BE2C (cell line): Measurements from ENCODE around the gene AFF1.

ENCODE experiments used
- DNase-seq: peaks from one replicate; pipeline ENCODE4 v3.0.0-alpha.2; 2020
- H3K27me3 ChIP-seq: fragments of 250-450 bp; sonication (Bioruptor Pico); 2 replicates; pipeline ENCODE4 v1.5.1; 2020; ENCODE audit warnings: mild to moderate bottlenecking
- H3K36me3 ChIP-seq: fragments of 250-450 bp; sonication (Bioruptor Pico); 2 replicates; pipeline ENCODE4 v1.5.1; 2020; ENCODE audit warnings: mild to moderate bottlenecking
- H3K4me1 ChIP-seq: fragments of 250-450 bp; sonication (Bioruptor Pico); 2 replicates; pipeline ENCODE4 v1.5.1; 2020
- H3K4me3 ChIP-seq: 2 replicates; pipeline ENCODE4 v1.5.1; 2011; ENCODE audit warnings: low read depth, low read length
- H3K9me3 ChIP-seq: fragments of 250-450 bp; sonication (Bioruptor Pico); 2 replicates; pipeline ENCODE4 v1.5.1; 2020
- TF ChIP-seq, protein P1 (sequence below): IDR thresholded peaks from 2 replicates; pipeline ENCODE4 v1.5.1; 2012; ENCODE audit warnings: mild to moderate bottlenecking, low read depth, low read length

AFF1 gene

DNA sequence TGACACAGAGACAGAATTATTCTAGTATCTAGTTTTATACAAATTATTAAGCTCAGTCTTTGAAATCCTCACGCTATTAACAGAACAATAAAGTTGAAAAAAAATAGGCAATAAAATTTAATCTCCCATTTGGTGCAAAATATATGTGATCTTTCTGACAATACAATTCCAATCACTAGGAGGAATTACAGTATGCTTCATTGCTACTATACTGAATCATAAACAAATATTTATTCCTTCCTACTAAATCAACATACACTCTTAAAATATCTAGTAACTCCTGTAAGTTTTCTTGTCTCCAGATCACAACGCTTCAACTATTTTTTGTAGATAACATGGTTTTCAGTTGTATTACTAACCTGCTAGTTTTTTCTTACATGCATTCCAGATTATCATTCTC is 239.9 kb downstream of the AFF1 start:
- DNase-seq: no peak
- no peaks in the 10 kb centered on the region for H3K9me3 ChIP-seq
- no peaks in the 10 kb centered on the region for H3K4me1 ChIP-seq
- H3K4me3 ChIP-seq: no peak overlapping the region
- no peaks in the 10 kb centered on the region; the same call in 1 of the 2 replicates for H3K36me3 ChIP-seq
- no peaks in the 10 kb centered on the region for H3K27me3 ChIP-seq
- TF ChIP-seq, protein P1, sequence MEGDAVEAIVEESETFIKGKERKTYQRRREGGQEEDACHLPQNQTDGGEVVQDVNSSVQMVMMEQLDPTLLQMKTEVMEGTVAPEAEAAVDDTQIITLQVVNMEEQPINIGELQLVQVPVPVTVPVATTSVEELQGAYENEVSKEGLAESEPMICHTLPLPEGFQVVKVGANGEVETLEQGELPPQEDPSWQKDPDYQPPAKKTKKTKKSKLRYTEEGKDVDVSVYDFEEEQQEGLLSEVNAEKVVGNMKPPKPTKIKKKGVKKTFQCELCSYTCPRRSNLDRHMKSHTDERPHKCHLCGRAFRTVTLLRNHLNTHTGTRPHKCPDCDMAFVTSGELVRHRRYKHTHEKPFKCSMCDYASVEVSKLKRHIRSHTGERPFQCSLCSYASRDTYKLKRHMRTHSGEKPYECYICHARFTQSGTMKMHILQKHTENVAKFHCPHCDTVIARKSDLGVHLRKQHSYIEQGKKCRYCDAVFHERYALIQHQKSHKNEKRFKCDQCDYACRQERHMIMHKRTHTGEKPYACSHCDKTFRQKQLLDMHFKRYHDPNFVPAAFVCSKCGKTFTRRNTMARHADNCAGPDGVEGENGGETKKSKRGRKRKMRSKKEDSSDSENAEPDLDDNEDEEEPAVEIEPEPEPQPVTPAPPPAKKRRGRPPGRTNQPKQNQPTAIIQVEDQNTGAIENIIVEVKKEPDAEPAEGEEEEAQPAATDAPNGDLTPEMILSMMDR: no peak

DNA sequence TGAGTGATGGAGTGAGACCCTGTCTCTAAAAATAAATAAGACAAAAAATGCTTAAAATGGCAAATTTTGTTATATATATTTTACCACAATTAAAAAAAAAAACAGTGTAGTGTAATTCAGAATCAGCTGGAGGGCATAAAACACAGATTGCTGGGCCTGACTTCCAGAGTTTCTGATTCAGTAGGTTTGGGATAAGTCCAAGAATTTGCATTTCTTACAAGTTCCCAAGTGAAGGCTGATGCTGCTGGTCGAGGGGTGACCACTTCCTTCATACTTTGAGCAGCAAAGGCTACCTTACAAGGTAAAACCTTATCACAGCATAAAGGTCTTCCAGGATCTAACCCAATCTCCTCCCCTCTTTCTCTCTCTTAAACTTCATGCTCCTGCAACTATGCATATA is 244.9 kb downstream of the AFF1 start:
- Histone ChIP-seq H3K27me3 (no peaks in the 10 kb centered on the region), H3K4me1 (peaks cover 4% of the 10 kb centered on the region; the same call in 1 of the 2 replicates), H3K36me3 (no peaks in the 10 kb centered on the region; the same call in 1 of the 2 replicates), H3K4me3 (no peak overlapping the region), H3K9me3 (no peaks in the 10 kb centered on the region)
- TF ChIP-seq, protein P1: no peak
- DNase-seq: no peak

DNA sequence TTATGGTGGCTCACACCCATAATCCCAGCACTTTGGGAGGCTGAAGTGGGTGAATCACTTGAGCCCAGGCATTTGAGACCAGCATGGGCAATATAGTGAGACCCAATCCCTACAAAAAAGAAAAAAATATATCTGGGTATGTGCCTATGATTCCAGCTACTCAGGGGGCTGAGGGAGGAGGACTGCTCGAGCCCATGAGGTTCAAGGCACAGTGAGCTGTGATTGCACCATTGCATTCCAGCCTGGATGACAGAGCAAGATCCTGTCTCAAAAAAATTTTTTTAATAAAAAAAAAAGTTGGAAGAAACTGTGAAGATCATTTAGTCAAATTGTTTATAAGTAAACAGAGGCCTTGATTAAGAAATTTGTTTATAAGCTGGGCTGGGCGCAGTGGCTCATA is 246.0 kb downstream of the AFF1 start:
- no peaks in the 10 kb centered on the region; the same call in 1 of the 2 replicates for H3K36me3 ChIP-seq
- DNase-seq: no peak
- no peak overlapping the region for H3K4me3 ChIP-seq
- no peaks in the 10 kb centered on the region for H3K9me3 ChIP-seq
- TF ChIP-seq, protein P1: no peak
- peaks cover 7% of the 10 kb centered on the region; the same call in 1 of the 2 replicates for H3K4me1 ChIP-seq
- H3K27me3 ChIP-seq: no peaks in the 10 kb centered on the region

DNA sequence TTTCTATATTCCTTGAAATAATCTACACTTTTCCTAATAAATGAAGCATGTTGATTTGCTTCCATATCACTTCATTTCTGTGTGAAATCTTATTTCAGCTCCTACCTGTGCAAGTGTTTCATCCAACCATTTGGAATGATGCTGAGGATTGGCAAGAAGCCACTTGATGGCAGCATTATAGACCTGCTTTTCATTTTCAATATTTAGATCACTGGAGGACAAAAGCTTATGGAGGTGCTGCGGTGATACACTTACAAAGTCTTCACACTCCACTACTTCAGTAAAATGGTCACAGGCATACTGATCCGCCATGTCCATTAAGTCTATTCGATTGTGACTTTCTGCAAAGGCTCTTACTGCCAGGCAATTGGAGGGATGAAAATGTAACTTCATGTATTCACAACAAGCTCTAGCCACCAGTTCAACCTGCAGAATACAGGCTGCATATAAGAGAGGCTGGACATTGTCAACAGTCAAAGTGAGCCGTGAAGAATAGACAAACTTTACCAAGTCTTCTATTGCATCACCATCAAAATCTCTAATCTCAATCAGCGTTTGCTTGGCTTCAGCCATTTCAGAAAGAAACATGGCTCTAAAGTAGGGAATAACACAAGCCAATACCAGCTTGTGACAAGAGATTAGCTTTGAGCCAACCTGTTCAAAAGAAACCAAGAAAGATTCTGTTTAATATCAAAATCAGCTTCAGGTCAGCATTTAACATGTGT is 250.5 kb downstream of the AFF1 start:
- Histone ChIP-seq H3K4me1 (peaks cover 7% of the 10 kb centered on the region; the same call in 1 of the 2 replicates), H3K36me3 (no peaks in the 10 kb centered on the region), H3K27me3 (no peaks in the 10 kb centered on the region), H3K4me3 (no peak overlapping the region), H3K9me3 (no peaks in the 10 kb centered on the region)
- DNase-seq: no peak
- TF ChIP-seq, protein P1: no peak

DNA sequence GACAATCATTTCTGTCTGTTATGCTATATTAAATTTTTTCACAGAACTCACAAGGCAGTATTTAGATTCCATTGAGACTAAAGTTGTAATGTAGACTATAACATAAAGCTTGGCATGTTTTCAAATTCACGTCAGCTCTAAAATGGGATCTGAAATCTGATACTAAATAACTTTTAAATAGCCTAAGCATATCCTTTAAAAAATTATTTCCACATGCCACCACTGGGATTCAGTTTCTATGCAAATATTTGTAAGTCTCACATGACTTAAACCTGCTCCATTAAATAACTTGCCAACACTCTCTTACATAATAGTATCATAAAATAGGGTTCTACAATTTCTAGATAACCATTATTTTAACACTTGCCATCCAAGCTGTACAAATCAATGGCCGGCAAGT is 253.2 kb downstream of the AFF1 start:
- Histone ChIP-seq H3K36me3 (no peaks in the 10 kb centered on the region), H3K4me3 (no peak overlapping the region), H3K27me3 (no peaks in the 10 kb centered on the region), H3K9me3 (no peaks in the 10 kb centered on the region), H3K4me1 (peaks cover 10% of the 10 kb centered on the region; the same call in 1 of the 2 replicates)
- TF ChIP-seq, protein P1: no peak
- no peak for DNase-seq

DNA sequence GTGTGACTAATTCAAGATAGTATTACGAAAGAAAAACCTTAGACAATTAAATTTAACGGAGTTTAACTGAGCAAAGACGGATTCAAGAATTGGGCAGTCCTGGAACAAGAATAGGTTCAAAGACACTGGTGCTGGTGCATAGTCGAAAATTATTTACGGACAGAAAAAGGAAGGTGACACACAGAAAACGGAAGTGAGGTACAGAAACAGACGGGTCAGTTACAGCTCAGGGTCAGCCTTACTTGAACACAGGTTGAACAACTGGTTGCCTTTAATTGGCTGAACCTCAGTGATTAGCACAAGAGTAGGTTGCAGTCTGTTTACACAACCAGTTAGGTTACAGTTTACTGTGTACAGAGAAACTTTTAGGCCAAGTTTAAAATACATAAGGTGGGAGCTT is 254.1 kb downstream of the AFF1 start:
- Histone ChIP-seq H3K27me3 (no peaks in the 10 kb centered on the region), H3K4me3 (no peak overlapping the region), H3K36me3 (no peaks in the 10 kb centered on the region), H3K4me1 (peaks cover 7% of the 10 kb centered on the region; the same call in 1 of the 2 replicates), H3K9me3 (no peaks in the 10 kb centered on the region)
- TF ChIP-seq, protein P1: no peak
- no peak for DNase-seq
